Testis (tissue), 3 donors: ENCODE measurements around the gene NELFA. TPM values are rescaled to one million over a fixed set of nuclear protein-coding genes. Genes with fewer than 3 reads are reported as not detected.
A peak's percentile ranks its signal among the peaks of the same experiment; 100 is the strongest.
"Not testable (repeated sequence)": the region's sequence is repeated elsewhere in the genome, so short reads cannot be mapped to it uniquely, and the experiment has no call there.

Source experiments
- DNase-seq: peaks from one replicate; pipeline ENCODE4 v3.0.0-alpha.2; 2019
- H3K27ac ChIP-seq, 2 donors: fragments of 200-600 bp; sonication (generic); one replicate each; pipeline ENCODE4 v1.5.1; 2019
- H3K27me3 ChIP-seq: fragments of 200-600 bp; sonication (generic); one replicate; pipeline ENCODE4 v1.5.1; 2019
- H3K36me3 ChIP-seq: fragments of 200-600 bp; sonication (generic); one replicate; pipeline ENCODE4 v1.5.1; 2017; ENCODE audit warnings: low read depth; ENCODE audit errors: missing control alignments
- H3K4me1 ChIP-seq: fragments of 200-600 bp; sonication (generic); one replicate; pipeline ENCODE4 v1.5.1; 2019
- H3K4me3 ChIP-seq, 2 donors: fragments of 200-600 bp; sonication (generic); one replicate each; pipeline ENCODE4 v1.5.1; 2017 to 2019
- H3K9me3 ChIP-seq: fragments of 200-600 bp; sonication (generic); one replicate; pipeline ENCODE4 v1.5.1; 2017
- CTCF ChIP-seq, 3 experiments: fragments of 450-650 bp in 2 of 3; fragments of 200-600 bp in 1 of 3; sonication (generic) in 1 of 3; IDR thresholded peaks; one replicate each; pipeline ENCODE4 v1.5.1; 2016 to 2019; ENCODE audit warnings: antibody characterized with exemption in 3 of 3, mild to moderate bottlenecking in 2 of 3, moderate library complexity in 1 of 3
- POLR2A ChIP-seq: fragments of 450-650 bp; IDR thresholded peaks from one replicate; pipeline ENCODE4 v1.6.1; 2017; ENCODE audit warnings: antibody characterized with exemption, mild to moderate bottlenecking, moderate library complexity
- WGBS, 2 donors: methylation state at CpG; one replicate each; pipeline ENCODE4 v1.1.5; 2018; 5-methylcytosine and 5-hydroxymethylcytosine counted together
- intact Hi-C: fragments of 100-400 bp; cut with DNase I; formaldehyde crosslinking; loops from one replicate; pipeline ENCODE4 v1.15.1; 2023; ENCODE audit warnings: low total_unique reads
- polyA plus RNA-seq: library from polyadenylated mRNA; stranded (reverse); fragments of 350-450 nt; fragmentation: Illumina TruSeq; extraction: RNeasy Lipid Tissue Mini Kit (QIAGEN cat#74804); gene quantifications from one replicate; pipeline ENCODE4 v1.2.3, GENCODE V29; 2014; ENCODE audit warnings: low read depth, low replicate concordance; ENCODE audit not compliant: insufficient read depth
- total RNA-seq, 2 donors: library from RNA; depleted of rRNA; stranded (reverse); fragments of >200 nt; gene quantifications; one replicate each; pipeline ENCODE4 v1.2.3, GENCODE V29; 2016

NELFA gene
- total and polyA plus RNA-seq, 3 donors from 2014 or later, result 61.0 to 77.9 (median 72.5) TPM

- TF ChIP-seq CTCF (IDR thresholded peaks at IDR 0.05) (no peak), POLR2A (no peak)
Measured at GRCh38 chr4:2024683-2025082, 15.9 kb upstream of the NELFA start.

GRCh38 chr4:2021358-2022018 lies 12.7 kb upstream of the NELFA start:
- DNase-seq, result peak; percentile 91
- H3K36me3 ChIP-seq, H3K4me1 ChIP-seq, H3K4me3 ChIP-seq, H3K9me3 ChIP-seq, intact Hi-C loops, H3K27me3 ChIP-seq: not testable (repeated sequence)
- WGBS, 2 donors, result 33 to 41% methylated on average over 15 of the region's 15 CpGs
- H3K27ac ChIP-seq, result peak overlapping the region; percentile 48 to 60

More at GRCh38 chr4:2024683-2025082, 15.9 kb upstream of the NELFA start:
- intact Hi-C loops, result no loop called here
- Histone ChIP-seq H3K27me3 (no peaks in the 10 kb centered on the region), H3K27ac (peak overlapping the region in 1 of 2 donors; percentile 68), H3K4me3 (no peak overlapping the region), H3K4me1 (peaks cover 10% of the 10 kb centered on the region), H3K9me3 (no peaks in the 10 kb centered on the region), H3K36me3 (no peaks in the 10 kb centered on the region)
- no peak for DNase-seq

- Histone ChIP-seq H3K36me3 (no peaks in the 10 kb centered on the region), H3K27me3 (no peaks in the 10 kb centered on the region), H3K4me1 (peaks cover 3% of the 10 kb centered on the region), H3K9me3 (no peaks in the 10 kb centered on the region), H3K27ac (no peak overlapping the region), H3K4me3 (no peak overlapping the region)
- DNase-seq, result no peak
- TF ChIP-seq CTCF (IDR thresholded peaks at IDR 0.05) (no peak), POLR2A (no peak)
- intact Hi-C loops, result no loop called here
- WGBS, 2 donors, result 67 to 84% methylated on average over 4 of the region's 4 CpGs
Measured at GRCh38 chr4:2015008-2015407, 6.2 kb upstream of the NELFA start.

GRCh38 chr4:2011583-2011982 lies 2.8 kb upstream of the NELFA start:
- intact Hi-C loops, result no loop called here
- H3K4me3 ChIP-seq, result no peak overlapping the region
- H3K27ac ChIP-seq, result no peak overlapping the region
- no peaks in the 10 kb centered on the region for H3K36me3 ChIP-seq
- no peak for TF ChIP-seq POLR2A
- TF ChIP-seq CTCF (IDR thresholded peaks at IDR 0.05), result no peak
- no peaks in the 10 kb centered on the region for H3K9me3 ChIP-seq
- DNase-seq, result no peak
- peaks cover 16% of the 10 kb centered on the region for H3K4me1 ChIP-seq
- H3K27me3 ChIP-seq, result no peaks in the 10 kb centered on the region
- 63 to 85% methylated on average over 3 of the region's 3 CpGs for whole genome bisulfite sequencing, 2 donors

GRCh38 chr4:2009651-2010233 lies 968 bp upstream of the NELFA start:
- Histone ChIP-seq H3K4me1 (peaks cover 16% of the 10 kb centered on the region), H3K27ac (peak overlapping the region; percentile 98 to 99), H3K9me3 (no peaks in the 10 kb centered on the region), H3K36me3 (no peaks in the 10 kb centered on the region), H3K4me3 (peak overlapping the region; percentile 83 to 97), H3K27me3 (no peaks in the 10 kb centered on the region)
- DNase-seq, result peak; percentile 64
- peak in 1 of 3 experiments; percentile 25 for TF ChIP-seq CTCF (IDR thresholded peaks at IDR 0.05)
- no peak for TF ChIP-seq POLR2A
- 3 to 6% methylated on average over 23 of the region's 23 CpGs for WGBS, 2 donors
- intact Hi-C loops, result no loop called here
